ENCODE results near the gene GRWD1. TPM values are rescaled to one million over a fixed set of nuclear protein-coding genes. Genes with fewer than 3 reads are reported as not detected.

The GRWD1 gene
- total and polyA plus RNA-seq, 10 of the 15 experiments (the other 5 are each of a cell fraction or from before 2014, with no cell fraction given), result 1.4 to 103 (median 30.7) TPM

- intact Hi-C loops (cut with micrococcal nuclease; ENCODE audit: unreplicated experiment) (no loop called here), in situ Hi-C loops (cut with MboI) (no loop called here)
- peak overlapping the region; percentile 84 for H3K4me2 ChIP-seq (ENCODE audit: control insufficient read depth, insufficient read depth)
- H3K4me3 ChIP-seq, result peak overlapping the region; percentile 82
- RAD21 ChIA-PET (ENCODE audit: unreplicated experiment), result no interaction called here
- POLR2A ChIA-PET, result interaction anchor here (0.6 kb wide), 1 partner anchor 23 kb away, joined by 3 read pairs; the partner anchor contains the start of gene GRWD1
- no peaks in the 10 kb centered on the region for H3K27me3 ChIP-seq (replicated peaks in 1 of 2; ENCODE audit: control insufficient read depth in 2 of 2, insufficient read depth in 2 of 2, low read length in 1 of 2)
- CTCF ChIA-PET, result interaction anchor here (1.2 kb wide), 1 partner anchor 116 kb away, joined by 3 read pairs; no protein-coding TSS in a partner anchor
- no TSS peak for BruUV-seq (replicated peaks)
- DNase-seq (ENCODE audit: low read depth, low spot score), result peak; percentile 99
- peaks cover 3 to 9% of the 10 kb centered on the region in 2 experiments; a peak in 3 of 4 replicates for H3K36me3 ChIP-seq (ENCODE audit: control insufficient read depth in 2 of 2, insufficient read depth in 2 of 2, low read length in 1 of 2)
- 1% methylated on average over 36 of the region's 36 CpGs for WGBS (ENCODE audit: insufficient coverage, insufficient replicate concordance, low lambda C conversion rate, missing lambda C conversion rate)
- H2AFZ ChIP-seq (ENCODE audit: control insufficient read depth, low read depth, low read length), result peak overlapping the region; percentile 95
- SMC1A ChIA-PET (ENCODE audit: uncharacterized antibody, unreplicated experiment), result no interaction called here
- peaks cover 3% of the 10 kb centered on the region; the same call in 1 of the 2 replicates for H4K20me1 ChIP-seq (ENCODE audit: control insufficient read depth, insufficient read depth)
- H3K27ac ChIP-seq (ENCODE audit: control insufficient read depth, insufficient read depth), result peak overlapping the region; percentile 78
- peak; percentile 96 for ATAC-seq
- H3K9ac ChIP-seq (ENCODE audit: control insufficient read depth, insufficient read depth, low read length), result peak overlapping the region; percentile 84; the same call in 1 of the 2 replicates
- peaks cover 9% of the 10 kb centered on the region for H3K79me2 ChIP-seq (ENCODE audit: control insufficient read depth, insufficient read depth, low read length)
- H3K4me1 ChIP-seq (ENCODE audit: control insufficient read depth, insufficient read depth, low read length), result peaks cover 8% of the 10 kb centered on the region; the same call in 1 of the 2 replicates
- no peaks in the 10 kb centered on the region for H3K9me3 ChIP-seq (replicated peaks; ENCODE audit: control insufficient read depth, insufficient read depth, low read length)
- peak; percentile 100 for FAIRE-seq
- TF ChIP-seq STAT3 (IDR thresholded peaks at IDR 0.05; ENCODE audit: low read depth, low read length), result 0 out of 2 replicates have a peak, but pooled peaks have one; percentile 11
- TF ChIP-seq ZNF274 (IDR thresholded peaks at IDR 0.05; ENCODE audit: insufficient read depth, insufficient read length), result no peak
- TF ChIP-seq SREBF2 (IDR thresholded peaks at IDR 0.05; ENCODE audit: low read length), result 0 out of 2 replicates have a peak, but pooled peaks have one; percentile 13
- TF ChIP-seq HDAC2 (IDR thresholded peaks at IDR 0.05), result no peak
- TF ChIP-seq ZZZ3 (IDR thresholded peaks at IDR 0.05; ENCODE audit: control insufficient read depth, insufficient read length, low read depth), result no peak
- peak; percentile 19; the same call in 1 of the 2 replicates for TF ChIP-seq BRCA1 (IDR thresholded peaks at IDR 0.05; ENCODE audit: low read depth, low read length)
- 0 out of 2 replicates have a peak, but pooled peaks have one; percentile 23 for TF ChIP-seq NKRF (conservative IDR thresholded peaks at IDR 0.05)
- TF ChIP-seq MXI1 (IDR thresholded peaks at IDR 0.05; ENCODE audit: low read depth, low read length), result peak; percentile 98
- TF ChIP-seq SP1 (IDR thresholded peaks at IDR 0.05; ENCODE audit: low read depth, low read length), result peak; percentile 99
- peak; percentile 54; the same call in 1 of the 2 replicates for TF ChIP-seq RFX5 (IDR thresholded peaks at IDR 0.05; ENCODE audit: low read depth, low read length)
- no peak for TF ChIP-seq CBX3 (IDR thresholded peaks at IDR 0.05; ENCODE audit: borderline replicate concordance, low read depth)
- TF ChIP-seq RB1 (IDR thresholded peaks at IDR 0.05; ENCODE audit: borderline replicate concordance), result no peak
- no peak for TF ChIP-seq PAX8 (IDR thresholded peaks at IDR 0.05)
- TF ChIP-seq MEF2A (IDR thresholded peaks at IDR 0.05; ENCODE audit: insufficient read depth, low read depth, low read length), result no peak
- TF ChIP-seq, protein P1, sequence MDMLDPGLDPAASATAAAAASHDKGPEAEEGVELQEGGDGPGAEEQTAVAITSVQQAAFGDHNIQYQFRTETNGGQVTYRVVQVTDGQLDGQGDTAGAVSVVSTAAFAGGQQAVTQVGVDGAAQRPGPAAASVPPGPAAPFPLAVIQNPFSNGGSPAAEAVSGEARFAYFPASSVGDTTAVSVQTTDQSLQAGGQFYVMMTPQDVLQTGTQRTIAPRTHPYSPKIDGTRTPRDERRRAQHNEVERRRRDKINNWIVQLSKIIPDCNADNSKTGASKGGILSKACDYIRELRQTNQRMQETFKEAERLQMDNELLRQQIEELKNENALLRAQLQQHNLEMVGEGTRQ (IDR thresholded peaks at IDR 0.05; ENCODE audit: borderline replicate concordance, low read depth, low read length), result no peak; the same call in 1 of the 2 replicates
- TF ChIP-seq RELA (IDR thresholded peaks at IDR 0.05; ENCODE audit: borderline replicate concordance, partially characterized antibody), result no peak
- TF ChIP-seq IRF5 (IDR thresholded peaks at IDR 0.05; ENCODE audit: borderline replicate concordance), result no peak
- TF ChIP-seq ELK1 (IDR thresholded peaks at IDR 0.05; ENCODE audit: low read depth, low read length), result peak; percentile 55
- TF ChIP-seq HDGF (IDR thresholded peaks at IDR 0.05), result peak; percentile 44; the same call in 1 of the 2 replicates
- TF ChIP-seq POU2F2 (IDR thresholded peaks at IDR 0.05; ENCODE audit: borderline replicate concordance, low read depth, low read length), result no peak
- TF ChIP-seq FOS (IDR thresholded peaks at IDR 0.05; ENCODE audit: borderline replicate concordance, extremely low read depth, insufficient read length), result peak; percentile 83
Measured at GRCh38 chr19:48468772-48469288, 23.0 kb downstream of the GRWD1 start.

Measured in GM12878 (cell line).